ENCODE data around the gene GPR33.

- TF ChIP-seq CTCF (IDR thresholded peaks at IDR 0.05): no peak
- no peak for TF ChIP-seq POLR2A (IDR thresholded peaks at IDR 0.05)
Measured at GRCh38 chr14:31486764-31487163, 1.1 kb downstream of the GPR33 start.
